Frontal cortex (tissue), 4 donors: ENCODE measurements around the gene C1orf122. TPM values are rescaled to one million over a fixed set of nuclear protein-coding genes. Genes with fewer than 3 reads are reported as not detected.
A peak's percentile ranks its signal among the peaks of the same experiment; 100 is the strongest.

ENCODE experiments used
- DNase-seq, 2 donors: peaks; one replicate each; pipeline ENCODE4 v3.0.0; 2012; ENCODE audit warnings: low spot score in 2 of 2
- FAIRE-seq: peaks from 2 replicates; lab custom pipeline; 2012; peaks lifted over from hg19 to GRCh38; lab: Jason Lieb, UNC
- total RNA-seq: library from RNA; depleted of rRNA; stranded (reverse); fragments of >200 nt; gene quantifications from one replicate; pipeline ENCODE4 v1.2.3, GENCODE V29; 2014
- donor health status: control.
- donor health status: control.
- donor health status: control.

The C1orf122 gene
- total RNA-seq, 1 donor from 2014 or later: 16.3 TPM

DNA sequence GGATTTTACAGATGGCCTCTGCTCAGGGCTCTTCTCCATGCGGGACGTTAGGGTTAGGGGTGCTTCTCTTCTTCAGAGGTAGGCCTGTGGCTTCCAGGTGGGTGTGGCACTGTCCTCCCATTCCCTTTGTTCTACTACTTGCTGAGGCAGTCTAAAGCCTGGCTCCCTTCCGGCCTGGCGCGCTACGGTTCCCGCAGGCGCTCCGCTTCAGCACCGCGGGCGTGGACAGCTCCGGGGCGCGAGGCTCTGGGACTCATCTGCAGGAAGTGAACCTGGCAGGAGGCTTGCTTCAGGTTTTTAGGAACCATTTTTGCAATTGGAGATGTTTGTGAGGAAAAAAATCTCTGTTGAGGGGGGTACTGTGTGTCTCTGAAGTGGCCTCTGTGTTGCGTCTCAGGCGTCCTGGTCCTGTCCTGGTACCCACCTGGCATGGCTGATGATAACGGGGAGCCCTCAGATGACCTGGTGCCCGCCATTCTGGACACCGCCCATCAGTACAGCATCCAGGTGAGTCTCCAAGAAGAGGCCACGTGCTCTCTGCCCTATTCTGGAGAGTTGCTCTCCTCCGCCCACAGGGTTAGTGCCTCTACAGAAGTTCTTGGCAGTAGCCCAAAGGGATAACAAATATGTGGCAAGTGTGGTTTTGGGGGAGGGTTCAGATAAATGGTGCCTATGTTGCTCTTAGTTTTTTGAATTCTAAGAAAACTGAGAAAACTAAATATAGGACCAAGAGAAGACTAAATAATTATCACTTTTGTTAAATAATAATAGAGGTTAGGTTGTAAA lies 12.1 kb upstream of the C1orf122 start:
- no peak for FAIRE-seq

DNA sequence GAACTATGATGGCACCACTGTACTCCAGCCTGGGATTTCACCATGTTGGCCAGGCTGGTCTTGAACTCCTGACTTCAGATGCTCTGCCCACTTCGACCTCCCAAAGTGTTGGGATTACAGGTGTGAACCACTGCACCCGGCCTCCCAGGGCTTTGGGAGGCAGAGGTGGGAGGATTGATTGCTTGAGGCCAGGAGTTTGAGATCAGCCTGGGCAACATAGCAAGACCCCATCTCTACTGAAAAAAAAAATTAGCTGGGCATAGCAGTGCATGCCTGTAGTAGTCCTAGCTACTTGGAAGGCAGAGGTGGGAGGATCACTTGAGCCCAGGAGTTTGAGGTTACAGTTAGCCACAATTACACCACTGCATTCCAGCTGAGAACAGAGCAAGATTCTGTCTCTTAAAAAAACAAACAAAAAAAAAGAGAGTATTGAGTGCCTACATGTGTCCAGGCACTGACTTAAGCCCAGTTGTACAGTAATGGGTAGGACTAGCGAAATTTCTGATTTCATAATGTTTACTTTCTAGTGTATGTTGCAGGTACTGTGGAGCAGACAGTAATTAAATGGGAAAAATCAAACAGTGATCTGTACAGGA lies 9.7 kb upstream of the C1orf122 start:
- FAIRE-seq: no peak
- DNase-seq: no peak

More for the DNA sequence above, 12.1 kb upstream of the C1orf122 start:
- peak; percentile 66 to 69 for DNase-seq

DNA sequence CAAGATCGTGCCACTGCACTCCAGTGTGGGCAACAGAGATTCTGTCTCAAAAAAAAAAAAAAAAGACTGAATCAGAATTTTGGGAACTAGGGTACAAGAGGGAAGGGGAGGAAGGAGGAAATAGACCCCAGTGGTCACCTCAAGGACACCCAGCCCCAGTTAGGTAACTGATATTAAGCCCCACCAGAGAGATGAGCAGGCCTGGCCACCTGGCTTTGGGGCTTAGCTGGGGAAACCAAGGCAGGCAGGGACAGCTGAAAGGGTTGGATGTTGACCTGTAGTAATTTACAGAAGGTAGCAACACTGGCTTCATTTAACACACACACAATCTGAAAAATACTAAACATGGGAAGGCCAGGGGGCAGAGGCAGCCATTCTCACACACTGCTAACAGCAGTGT lies 5.2 kb upstream of the C1orf122 start:
- FAIRE-seq (no peak), DNase-seq (no peak)

DNA sequence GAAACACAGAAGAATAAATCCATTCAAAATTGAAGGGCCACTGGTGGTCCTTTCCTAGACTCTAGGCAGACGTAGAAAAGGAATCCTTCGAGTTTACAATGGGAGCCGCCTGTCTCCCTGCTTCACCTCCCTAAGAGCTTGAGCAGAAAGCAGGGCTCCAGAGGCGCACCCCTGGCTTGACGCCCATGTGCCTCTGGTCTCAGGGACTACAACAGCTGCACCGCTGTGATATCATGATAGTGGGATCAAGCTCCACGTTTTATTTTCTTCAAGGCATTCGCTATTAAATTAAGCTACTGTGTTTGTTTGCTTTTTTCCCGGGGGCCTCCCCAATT lies 403 bp upstream of the C1orf122 start:
- FAIRE-seq: no peak
- no peak for DNase-seq

DNA sequence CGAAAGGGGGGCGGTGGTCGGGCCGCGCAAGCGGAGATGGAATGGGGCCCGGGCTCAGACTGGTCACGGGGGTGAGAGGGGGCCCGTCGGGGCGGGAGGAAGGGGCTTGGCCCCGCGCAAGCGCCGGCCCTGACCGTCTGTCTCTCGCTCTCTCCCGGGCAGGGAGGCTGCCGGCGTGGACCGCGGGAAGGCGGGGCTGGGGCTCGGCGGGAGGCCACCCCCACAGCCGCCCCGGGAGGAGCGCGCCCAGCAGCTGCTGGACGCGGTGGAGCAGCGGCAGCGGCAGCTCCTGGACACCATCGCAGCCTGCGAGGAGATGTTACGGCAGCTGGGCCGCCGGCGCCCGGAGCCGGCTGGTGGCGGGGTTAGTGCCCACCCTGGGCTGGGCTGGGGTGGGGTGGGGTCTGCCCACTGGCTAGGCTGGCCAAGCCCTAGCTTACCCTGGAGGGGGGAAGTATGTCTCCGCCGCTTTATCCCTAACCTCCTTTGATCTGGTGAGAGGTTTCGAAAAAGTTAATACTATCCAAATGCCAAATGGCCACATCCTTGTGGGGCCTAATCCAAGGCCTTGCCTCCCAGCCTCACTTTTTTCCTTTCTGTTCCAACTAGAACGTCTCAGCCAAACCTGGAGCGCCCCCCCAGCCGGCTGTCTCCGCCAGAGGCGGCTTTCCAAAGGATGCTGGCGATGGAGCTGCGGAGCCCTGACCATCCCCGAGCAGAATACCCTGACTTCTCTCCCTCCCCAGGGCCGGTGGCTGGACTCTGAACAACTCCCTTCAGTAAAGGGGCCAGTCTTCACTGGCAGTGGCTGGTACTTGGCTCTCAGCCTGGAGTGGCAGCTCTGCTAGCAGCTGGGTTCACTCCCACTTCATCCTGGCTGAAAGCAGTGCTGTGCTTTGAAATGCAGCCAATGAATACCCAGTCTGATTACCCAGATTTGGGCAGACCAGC lies 1.1 kb downstream of the C1orf122 start:
- DNase-seq: peak; percentile 78 to 84
- FAIRE-seq: no peak

DNA sequence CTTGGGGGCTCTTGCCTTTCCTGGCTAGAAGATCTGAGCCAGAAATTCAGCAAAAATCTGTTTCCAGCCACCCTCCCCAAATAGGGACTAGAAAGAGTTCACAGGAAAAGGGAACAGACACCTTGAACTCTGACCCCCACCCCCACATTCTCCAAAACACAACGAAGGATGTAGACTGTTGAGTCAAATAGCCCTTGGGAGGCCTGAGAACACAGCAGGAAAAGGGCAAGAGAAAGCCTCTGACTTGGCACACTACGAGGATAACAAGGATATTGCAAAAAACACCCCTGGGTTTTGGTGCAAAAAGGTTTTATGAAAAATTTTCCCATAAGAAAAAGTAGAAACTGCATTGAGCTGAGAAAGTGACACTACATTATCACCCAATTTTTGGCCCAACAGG lies 2.4 kb downstream of the C1orf122 start:
- FAIRE-seq (no peak), DNase-seq (no peak)

DNA sequence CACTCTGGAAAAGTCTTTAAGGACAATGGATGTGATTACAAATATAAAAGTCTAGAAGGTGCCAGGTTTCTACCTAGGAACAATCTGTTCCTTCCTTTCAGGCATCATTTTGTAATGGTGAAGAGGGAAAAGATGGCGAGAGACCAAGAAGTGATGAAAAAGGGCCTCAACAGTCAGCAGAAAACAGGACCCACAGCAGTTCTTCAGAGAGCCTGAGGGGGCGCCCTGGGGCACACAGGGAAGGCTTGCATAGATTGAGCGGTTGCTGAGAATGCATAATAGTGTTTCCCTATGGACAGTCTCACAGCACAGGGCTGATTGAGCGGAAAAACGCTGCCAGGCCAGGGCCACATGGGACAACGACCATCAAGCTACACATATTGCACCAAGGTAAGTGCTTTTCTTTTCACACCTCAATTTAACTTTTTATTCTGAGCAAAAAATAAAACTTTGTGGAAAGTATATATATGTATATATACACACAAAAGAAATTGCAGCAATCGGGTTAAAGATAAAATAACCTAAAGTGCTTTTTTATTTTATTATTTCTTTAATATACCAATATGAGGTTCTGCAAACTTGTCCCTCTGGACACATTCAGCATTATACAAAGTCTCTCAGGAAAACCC lies 3.6 kb downstream of the C1orf122 start:
- FAIRE-seq (no peak), DNase-seq (peak in 1 of 2 donors; percentile 31)

DNA sequence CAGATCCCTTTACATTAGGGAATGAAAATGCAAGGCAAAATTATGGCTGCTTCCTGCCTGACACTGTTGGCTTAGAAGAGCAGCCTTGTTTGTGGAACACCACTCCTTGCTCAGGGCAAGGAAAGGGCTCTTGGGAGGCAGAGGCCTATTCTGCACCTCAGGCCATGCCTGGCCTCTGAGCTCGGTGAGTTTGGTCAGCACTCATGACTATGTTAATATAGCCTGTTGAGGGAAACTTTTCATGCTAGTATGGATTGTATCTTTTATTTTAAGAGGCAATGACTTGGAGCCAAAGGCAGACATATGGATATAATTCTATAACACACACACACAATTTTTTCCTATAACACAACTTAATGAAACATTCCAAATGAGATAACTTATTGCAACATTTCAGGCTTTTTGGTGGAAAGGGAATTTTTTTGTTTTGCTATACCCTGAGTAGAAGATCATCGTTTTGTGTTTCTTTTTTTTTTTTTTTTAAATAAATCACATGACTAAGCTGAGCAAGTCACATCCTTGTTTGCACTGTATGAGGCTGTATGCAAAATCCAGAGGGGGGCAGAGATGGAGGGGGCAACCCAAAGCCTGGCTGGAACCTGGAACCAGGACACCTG lies 6.0 kb downstream of the C1orf122 start:
- FAIRE-seq: no peak

DNA sequence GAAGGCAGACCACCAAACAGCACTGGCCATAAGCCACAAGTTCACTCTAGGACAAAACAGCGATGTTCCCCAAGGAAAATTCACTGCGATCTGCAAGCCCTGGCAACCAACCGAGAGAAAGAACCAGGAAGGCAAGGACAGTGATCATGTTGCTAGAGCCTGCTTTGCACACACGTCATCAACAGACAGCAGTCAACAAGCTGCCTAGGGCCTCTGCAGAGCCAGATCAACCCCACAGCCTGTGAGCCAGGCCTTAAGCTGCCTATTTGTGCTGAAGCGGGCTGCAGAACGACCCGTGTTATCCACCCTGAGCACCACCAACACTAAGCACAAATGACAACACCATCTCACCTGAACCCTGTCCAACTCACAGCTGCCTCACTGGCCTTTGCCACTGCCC lies 6.7 kb downstream of the C1orf122 start:
- FAIRE-seq (no peak), DNase-seq (no peak)

More for the DNA sequence above, 6.0 kb downstream of the C1orf122 start:
- no peak for DNase-seq

DNA sequence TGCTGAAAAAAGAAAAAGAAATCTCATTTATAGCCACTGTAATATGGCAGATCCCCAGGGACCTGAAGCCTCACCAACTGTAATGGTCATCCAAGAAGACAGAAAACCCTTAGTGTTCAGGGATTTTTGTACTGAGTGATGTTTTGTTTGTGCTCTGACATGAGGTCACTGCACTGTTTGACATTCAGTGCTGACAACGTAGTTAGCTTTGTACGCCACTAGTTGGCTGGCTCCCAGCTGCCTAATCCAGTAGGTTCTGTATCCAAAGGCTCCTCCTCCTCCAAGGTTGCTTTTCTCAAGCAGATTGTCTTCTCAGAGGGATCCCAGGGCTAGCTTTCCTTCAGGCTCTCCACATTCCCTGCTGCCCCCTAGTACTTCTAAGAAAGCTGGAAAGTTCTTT lies 9.9 kb downstream of the C1orf122 start:
- FAIRE-seq (no peak), DNase-seq (peak in 1 of 2 donors; percentile 37)

DNA sequence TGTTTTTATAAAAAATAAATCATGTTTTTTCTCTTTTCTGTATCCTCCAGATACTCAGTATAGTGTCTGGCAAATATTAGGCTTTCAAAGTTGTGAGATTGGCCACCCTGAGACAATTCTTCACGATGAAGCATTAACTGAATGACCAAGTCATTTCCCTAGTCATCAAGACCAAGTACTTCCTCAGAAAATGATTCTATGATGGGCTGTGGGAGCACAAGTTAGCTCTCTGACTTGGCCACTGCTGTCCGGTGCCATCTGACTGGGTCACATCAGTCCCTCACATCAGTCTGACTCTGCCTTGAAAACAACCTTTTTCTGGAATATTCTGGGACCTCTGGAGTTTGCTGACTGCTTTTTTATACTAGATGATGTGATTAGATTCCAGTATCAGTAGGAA lies 13.9 kb downstream of the C1orf122 start:
- no peak for DNase-seq
- no peak for FAIRE-seq

DNA sequence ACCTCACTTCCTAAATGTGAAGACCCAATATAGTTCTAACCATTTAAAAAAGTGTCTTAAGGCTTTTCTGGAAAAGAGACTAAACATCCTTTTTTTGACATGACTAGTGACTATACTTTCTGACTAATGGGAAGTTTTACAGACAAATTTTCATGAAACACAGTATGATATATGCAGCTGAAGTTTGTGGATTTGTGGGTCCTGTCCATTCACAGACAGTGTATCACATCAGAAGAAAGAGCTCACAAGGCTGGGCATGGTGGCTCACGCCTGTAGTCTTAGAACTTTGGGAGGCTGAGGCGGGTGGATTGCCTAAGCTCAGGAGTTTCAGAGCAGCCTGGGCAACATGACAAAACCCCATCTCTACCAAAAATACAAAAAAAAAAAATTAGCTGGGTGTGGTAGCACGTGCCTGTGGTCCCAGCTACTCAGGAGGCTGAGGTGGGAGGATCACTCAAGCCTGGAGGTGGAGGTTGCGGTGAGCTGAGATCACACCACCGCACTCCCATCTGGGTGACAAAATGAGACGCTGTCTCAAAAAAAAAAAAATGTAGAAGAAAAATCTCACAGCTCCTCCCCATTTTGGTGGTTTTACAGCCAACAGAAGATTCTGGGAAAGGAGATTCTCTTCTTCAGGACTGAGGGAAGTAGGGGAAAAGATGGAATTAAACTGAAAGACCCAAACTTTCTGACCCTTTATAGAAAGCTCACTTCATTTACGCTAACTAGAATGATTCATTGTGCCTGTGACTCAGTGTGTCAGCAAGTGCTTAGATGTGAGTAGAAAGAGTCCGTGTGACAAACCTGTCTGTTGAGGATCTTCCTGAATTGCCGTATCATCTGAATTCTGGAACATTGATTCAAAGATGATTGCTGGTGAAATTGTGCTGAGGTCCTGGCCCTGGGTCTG lies 15.6 kb downstream of the C1orf122 start:
- FAIRE-seq (no peak), DNase-seq (no peak)

DNA sequence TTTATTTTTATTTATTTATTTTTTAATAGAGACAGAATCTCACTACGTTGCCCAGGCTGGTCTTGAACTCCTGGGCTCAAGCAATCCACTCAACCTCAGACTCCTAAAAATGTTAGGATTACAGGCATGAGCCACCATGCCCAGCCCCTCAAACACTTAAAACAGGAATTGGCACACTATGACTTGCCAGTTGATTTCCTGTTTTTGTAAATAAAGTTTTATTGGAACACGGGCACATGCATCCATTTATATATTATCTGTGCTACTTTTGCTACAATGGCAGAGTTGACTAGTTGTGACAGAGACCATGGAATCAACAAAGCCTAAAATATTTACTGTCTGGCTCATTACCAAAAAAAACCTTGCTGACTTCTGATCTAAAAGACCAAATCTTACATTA lies 16.4 kb downstream of the C1orf122 start:
- FAIRE-seq (no peak), DNase-seq (no peak)

DNA sequence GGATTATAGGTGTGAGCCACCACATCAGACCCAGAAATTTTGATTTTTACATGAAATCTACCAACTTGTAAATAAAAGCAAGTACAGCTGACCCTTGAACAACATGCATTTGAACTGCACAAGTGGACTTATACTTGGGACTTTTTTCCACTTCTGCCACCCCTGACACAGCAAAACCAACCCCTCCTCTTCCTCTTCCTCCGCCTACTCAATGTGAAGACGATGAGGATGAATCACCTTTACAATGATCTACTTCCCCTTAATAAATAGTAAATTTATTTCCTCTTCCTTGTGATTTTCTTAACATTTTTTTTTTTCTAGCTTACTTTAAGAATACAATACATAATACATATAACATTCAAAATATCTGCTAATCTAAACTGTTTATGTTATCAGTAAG lies 17.9 kb downstream of the C1orf122 start:
- no peak for DNase-seq
- FAIRE-seq: no peak

DNA sequence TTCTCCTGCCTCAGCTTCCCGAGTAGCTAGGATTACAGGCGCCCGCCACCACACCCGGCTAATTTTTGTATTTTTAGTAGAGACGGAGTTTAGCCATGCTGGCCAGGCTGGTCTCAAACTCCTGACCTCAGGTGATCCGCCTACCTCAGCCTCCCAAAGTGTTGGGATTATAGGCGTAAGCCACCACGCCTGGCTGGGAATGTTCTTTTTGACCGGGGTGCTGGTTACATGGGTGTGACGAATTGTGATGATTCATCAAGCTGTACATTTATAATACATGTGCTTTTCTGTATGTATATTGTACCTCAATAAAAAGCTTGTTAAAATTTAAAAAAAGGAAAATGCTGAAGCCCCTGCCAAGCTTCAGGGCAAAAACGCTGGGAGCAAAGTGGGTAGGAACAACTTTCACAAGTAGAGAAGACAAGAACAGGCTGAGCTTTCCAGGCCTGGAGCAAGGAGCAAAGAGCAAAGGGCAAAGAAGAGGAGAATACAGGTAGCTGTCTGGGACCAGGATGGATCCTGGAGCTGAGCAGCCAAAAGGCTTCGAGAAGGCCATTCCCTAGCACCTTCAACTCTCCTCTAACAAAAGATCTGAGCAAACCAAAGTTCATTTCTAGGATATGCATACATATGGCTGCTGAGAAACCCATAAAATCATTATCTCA lies 21.0 kb downstream of the C1orf122 start:
- DNase-seq: no peak
- no peak for FAIRE-seq

DNA sequence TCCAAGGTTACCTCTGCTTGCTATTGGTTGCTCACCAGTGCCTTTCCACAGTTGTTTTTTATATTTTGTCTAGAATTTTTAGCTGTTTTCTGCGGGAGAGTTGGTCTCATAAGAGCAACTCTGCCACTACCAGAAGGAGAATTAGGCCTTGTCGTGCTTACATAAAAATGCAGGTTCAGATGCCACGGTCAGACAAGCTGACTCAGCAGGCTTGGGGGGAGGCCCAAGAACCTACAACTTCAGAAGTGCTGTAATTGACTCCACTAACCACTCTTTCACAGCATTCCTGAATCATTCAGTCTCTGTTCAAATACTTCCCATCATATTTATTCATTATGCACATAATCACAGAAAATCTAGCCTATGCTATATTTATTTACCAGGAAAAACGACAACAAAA lies 23.5 kb downstream of the C1orf122 start:
- DNase-seq (no peak), FAIRE-seq (no peak)

DNA sequence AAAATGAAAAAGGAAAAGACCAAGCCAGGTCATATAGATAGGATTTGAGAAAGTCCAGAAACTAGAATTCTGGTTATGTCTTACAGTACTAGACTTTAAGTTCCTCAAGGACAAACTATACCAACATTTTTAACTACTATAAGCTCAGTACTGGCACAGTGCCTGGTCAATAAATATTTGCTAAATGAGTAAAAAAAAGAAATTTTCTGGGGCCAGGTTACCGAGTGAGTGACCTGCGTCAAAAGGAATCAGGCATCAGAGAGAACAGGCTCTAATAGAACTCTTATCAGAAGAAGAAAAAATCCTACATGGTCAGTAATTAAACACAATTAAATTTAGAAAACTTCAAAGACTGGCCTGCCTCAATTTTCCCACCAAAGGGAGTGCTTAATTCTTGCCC lies 24.2 kb downstream of the C1orf122 start:
- DNase-seq (no peak), FAIRE-seq (no peak)

DNA sequence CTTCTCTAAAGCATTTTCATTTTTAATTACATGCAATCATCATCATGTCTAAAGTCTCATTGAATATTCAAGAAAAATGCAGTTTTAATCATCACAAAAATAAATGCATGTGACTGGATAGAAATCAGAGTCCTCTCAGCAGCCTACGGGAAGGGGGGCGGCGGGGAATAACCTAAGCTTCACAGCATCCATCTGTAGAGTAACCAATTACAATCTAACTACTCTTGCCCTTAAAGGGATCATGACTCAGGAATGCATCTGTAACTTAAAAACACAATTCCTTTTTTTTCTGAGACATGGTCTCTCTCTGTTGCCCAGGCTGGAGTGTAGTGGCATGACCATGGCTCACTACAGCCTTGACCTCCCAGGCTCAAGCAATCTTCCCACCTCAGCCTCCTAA lies 29.2 kb downstream of the C1orf122 start:
- FAIRE-seq (no peak), DNase-seq (no peak)
